ENCODE data around the gene RNF207. TPM values are rescaled to one million over a fixed set of nuclear protein-coding genes. Genes with fewer than 3 reads are reported as not detected.

RNF207 gene
- total and polyA plus RNA-seq, 4 donors = 3.3 to 13.7 (median 5.8) TPM

DNA sequence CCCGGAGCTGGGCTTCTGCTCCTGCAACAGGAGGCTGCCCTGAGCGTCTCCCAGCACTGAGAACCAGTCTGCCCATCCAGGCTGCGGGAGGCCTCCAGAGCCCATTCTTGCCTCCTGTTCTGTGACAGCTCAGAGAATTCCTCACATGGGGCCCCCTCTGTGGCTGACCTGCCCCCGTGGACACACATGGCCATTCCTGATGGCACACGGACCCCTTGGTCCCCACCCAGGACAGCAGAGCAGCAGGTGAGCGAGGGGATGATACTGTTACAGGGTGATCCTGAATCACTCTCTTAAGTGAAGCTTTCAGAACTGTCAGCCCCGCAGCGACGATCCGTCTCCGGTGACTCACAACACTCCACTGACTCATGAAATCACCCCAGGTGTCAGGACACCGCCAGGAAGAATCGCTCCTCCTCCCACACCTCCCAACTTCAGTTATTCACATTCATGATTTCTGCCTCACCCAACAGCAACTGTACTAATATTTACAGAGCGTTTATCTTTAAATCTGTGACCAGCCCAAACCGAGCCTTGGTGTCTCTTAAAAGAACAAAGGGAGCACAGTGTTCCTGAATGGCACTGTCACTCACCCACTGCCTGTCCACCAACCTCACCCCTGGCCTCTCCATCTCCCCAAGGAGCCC lies 48.3 kb upstream of the RNF207 start:
- WGBS = 56% methylated on average over 15 of the region's 15 CpGs
- no peak overlapping the region for H3K9ac ChIP-seq (ENCODE audit: low read depth in 1 of 2, low read length in 2 of 2)
- no peaks in the 10 kb centered on the region for H3K36me3 ChIP-seq (ENCODE audit: control insufficient read depth in 4 of 4, insufficient read depth in 3 of 4, low read depth in 1 of 4, low read length in 3 of 4)
- no peaks in the 10 kb centered on the region for H3K4me1 ChIP-seq (ENCODE audit: control insufficient read depth in 4 of 4, insufficient read depth in 4 of 4, low read length in 3 of 4)
- no peak overlapping the region for H3K4me3 ChIP-seq (ENCODE audit: low read depth in 1 of 3, low read length in 3 of 3)
- no peak overlapping the region for H3K27ac ChIP-seq (ENCODE audit: low read depth in 1 of 2, low read length in 2 of 2)
- no peak for DNase-seq (ENCODE audit: low spot score)
- no peaks in the 10 kb centered on the region for H3K27me3 ChIP-seq (ENCODE audit: control insufficient read depth in 4 of 4, insufficient read depth in 4 of 4, low read length in 3 of 4)
- H3K9me3 ChIP-seq (ENCODE audit: control insufficient read depth in 4 of 4, low read length in 3 of 4) = no peaks in the 10 kb centered on the region
- TF ChIP-seq, protein P1, sequence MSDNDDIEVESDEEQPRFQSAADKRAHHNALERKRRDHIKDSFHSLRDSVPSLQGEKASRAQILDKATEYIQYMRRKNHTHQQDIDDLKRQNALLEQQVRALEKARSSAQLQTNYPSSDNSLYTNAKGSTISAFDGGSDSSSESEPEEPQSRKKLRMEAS (IDR thresholded peaks at IDR 0.05) = no peak
- TF ChIP-seq RAD21 (IDR thresholded peaks at IDR 0.05) (no peak), HNF4A (conservative IDR thresholded peaks at IDR 0.05) (no peak), EGR1 (IDR thresholded peaks at IDR 0.05; ENCODE audit: low read depth in 2 of 2) (no peak)
- TF ChIP-seq, protein P2, sequence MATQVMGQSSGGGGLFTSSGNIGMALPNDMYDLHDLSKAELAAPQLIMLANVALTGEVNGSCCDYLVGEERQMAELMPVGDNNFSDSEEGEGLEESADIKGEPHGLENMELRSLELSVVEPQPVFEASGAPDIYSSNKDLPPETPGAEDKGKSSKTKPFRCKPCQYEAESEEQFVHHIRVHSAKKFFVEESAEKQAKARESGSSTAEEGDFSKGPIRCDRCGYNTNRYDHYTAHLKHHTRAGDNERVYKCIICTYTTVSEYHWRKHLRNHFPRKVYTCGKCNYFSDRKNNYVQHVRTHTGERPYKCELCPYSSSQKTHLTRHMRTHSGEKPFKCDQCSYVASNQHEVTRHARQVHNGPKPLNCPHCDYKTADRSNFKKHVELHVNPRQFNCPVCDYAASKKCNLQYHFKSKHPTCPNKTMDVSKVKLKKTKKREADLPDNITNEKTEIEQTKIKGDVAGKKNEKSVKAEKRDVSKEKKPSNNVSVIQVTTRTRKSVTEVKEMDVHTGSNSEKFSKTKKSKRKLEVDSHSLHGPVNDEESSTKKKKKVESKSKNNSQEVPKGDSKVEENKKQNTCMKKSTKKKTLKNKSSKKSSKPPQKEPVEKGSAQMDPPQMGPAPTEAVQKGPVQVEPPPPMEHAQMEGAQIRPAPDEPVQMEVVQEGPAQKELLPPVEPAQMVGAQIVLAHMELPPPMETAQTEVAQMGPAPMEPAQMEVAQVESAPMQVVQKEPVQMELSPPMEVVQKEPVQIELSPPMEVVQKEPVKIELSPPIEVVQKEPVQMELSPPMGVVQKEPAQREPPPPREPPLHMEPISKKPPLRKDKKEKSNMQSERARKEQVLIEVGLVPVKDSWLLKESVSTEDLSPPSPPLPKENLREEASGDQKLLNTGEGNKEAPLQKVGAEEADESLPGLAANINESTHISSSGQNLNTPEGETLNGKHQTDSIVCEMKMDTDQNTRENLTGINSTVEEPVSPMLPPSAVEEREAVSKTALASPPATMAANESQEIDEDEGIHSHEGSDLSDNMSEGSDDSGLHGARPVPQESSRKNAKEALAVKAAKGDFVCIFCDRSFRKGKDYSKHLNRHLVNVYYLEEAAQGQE (IDR thresholded peaks at IDR 0.05) = no peak
- TF ChIP-seq, protein P3, sequence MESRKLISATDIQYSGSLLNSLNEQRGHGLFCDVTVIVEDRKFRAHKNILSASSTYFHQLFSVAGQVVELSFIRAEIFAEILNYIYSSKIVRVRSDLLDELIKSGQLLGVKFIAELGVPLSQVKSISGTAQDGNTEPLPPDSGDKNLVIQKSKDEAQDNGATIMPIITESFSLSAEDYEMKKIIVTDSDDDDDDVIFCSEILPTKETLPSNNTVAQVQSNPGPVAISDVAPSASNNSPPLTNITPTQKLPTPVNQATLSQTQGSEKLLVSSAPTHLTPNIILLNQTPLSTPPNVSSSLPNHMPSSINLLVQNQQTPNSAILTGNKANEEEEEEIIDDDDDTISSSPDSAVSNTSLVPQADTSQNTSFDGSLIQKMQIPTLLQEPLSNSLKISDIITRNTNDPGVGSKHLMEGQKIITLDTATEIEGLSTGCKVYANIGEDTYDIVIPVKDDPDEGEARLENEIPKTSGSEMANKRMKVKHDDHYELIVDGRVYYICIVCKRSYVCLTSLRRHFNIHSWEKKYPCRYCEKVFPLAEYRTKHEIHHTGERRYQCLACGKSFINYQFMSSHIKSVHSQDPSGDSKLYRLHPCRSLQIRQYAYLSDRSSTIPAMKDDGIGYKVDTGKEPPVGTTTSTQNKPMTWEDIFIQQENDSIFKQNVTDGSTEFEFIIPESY (IDR thresholded peaks at IDR 0.05) = no peak
- TF ChIP-seq, protein P4, sequence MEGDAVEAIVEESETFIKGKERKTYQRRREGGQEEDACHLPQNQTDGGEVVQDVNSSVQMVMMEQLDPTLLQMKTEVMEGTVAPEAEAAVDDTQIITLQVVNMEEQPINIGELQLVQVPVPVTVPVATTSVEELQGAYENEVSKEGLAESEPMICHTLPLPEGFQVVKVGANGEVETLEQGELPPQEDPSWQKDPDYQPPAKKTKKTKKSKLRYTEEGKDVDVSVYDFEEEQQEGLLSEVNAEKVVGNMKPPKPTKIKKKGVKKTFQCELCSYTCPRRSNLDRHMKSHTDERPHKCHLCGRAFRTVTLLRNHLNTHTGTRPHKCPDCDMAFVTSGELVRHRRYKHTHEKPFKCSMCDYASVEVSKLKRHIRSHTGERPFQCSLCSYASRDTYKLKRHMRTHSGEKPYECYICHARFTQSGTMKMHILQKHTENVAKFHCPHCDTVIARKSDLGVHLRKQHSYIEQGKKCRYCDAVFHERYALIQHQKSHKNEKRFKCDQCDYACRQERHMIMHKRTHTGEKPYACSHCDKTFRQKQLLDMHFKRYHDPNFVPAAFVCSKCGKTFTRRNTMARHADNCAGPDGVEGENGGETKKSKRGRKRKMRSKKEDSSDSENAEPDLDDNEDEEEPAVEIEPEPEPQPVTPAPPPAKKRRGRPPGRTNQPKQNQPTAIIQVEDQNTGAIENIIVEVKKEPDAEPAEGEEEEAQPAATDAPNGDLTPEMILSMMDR (IDR thresholded peaks at IDR 0.05; ENCODE audit: low read depth, low read length, missing input control) = no peak

DNA sequence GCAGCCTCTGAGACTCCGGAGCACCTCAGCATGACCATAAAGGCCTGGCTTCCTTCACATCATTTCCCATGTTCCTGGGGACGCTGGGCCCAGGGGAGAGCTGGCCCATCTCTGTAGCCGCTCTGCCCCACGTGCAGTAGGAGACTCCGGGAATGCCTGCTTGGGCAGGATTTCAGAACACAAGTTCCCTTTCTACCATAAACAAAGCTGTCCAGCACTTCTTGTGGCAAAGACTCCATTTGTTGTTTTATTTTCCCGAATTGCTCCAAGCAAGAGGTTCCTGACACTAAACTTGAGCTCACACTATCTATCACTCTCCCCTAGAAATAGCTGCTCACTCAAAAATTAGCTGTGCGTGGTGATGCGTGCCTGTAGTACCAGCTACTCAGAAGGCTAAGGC lies 47.7 kb upstream of the RNF207 start:
- no peaks in the 10 kb centered on the region for H3K36me3 ChIP-seq (ENCODE audit: control insufficient read depth in 4 of 4, insufficient read depth in 3 of 4, low read depth in 1 of 4, low read length in 3 of 4)
- no peak overlapping the region for H3K9ac ChIP-seq (ENCODE audit: low read depth in 1 of 2, low read length in 2 of 2)
- H3K4me1 ChIP-seq (ENCODE audit: control insufficient read depth in 4 of 4, insufficient read depth in 4 of 4, low read length in 3 of 4) = no peaks in the 10 kb centered on the region
- WGBS = 69% methylated on average over 8 of the region's 8 CpGs
- no peak overlapping the region for H3K27ac ChIP-seq (ENCODE audit: low read depth in 1 of 2, low read length in 2 of 2)
- H3K27me3 ChIP-seq (ENCODE audit: control insufficient read depth in 4 of 4, insufficient read depth in 4 of 4, low read length in 3 of 4) = no peaks in the 10 kb centered on the region
- no peak overlapping the region for H3K4me3 ChIP-seq (ENCODE audit: low read depth in 1 of 3, low read length in 3 of 3)
- no peak for TF ChIP-seq GABPA (IDR thresholded peaks at IDR 0.05 in 1 of 2, conservative IDR thresholded peaks at IDR 0.05 in 1 of 2)
- no peak for TF ChIP-seq FOXA1 (IDR thresholded peaks at IDR 0.05)
- no peak for TF ChIP-seq TAF1 (conservative IDR thresholded peaks at IDR 0.05)
- no peak for TF ChIP-seq RXRA (IDR thresholded peaks at IDR 0.05)
- TF ChIP-seq SP1 (IDR thresholded peaks at IDR 0.05) = no peak
- TF ChIP-seq HNF4G (IDR thresholded peaks at IDR 0.05) = no peak
- TF ChIP-seq HNF4A (conservative IDR thresholded peaks at IDR 0.05) = no peak
- TF ChIP-seq, protein P2 (IDR thresholded peaks at IDR 0.05) = no peak
- no peak for TF ChIP-seq FOXA2 (IDR thresholded peaks at IDR 0.05)
- TF ChIP-seq NR2F2 (IDR thresholded peaks at IDR 0.05) = no peak
- TF ChIP-seq, protein P5, sequence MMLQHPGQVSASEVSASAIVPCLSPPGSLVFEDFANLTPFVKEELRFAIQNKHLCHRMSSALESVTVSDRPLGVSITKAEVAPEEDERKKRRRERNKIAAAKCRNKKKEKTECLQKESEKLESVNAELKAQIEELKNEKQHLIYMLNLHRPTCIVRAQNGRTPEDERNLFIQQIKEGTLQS (IDR thresholded peaks at IDR 0.05) = no peak
- TF ChIP-seq YY1 (IDR thresholded peaks at IDR 0.05) = no peak
- TF ChIP-seq, protein P4 (IDR thresholded peaks at IDR 0.05; ENCODE audit: low read depth, low read length, missing input control) = no peak
- TF ChIP-seq, protein P1 (IDR thresholded peaks at IDR 0.05) = no peak
- DNase-seq (ENCODE audit: low spot score) = no peak
- H3K9me3 ChIP-seq (ENCODE audit: control insufficient read depth in 4 of 4, low read length in 3 of 4) = no peaks in the 10 kb centered on the region
